AG08395 (cell line): ENCODE data around the gene LPAR3.
"Not testable (repeated sequence)": the region's sequence is repeated elsewhere in the genome, so short reads cannot be mapped to it uniquely, and the experiment has no call there.

Experiments used
- DNase-seq: peaks from one replicate; pipeline ENCODE4 v3.0.0; 2012; ENCODE audit warnings: mixed read lengths, low spot score

Gene LPAR3

GRCh38 chr1:84907095-84907827 is 14.3 kb upstream of the LPAR3 start:
- no peak for DNase-seq

GRCh38 chr1:84902727-84903126 is 9.7 kb upstream of the LPAR3 start:
- not testable (repeated sequence) for DNase-seq

- DNase-seq: no peak
Observed at GRCh38 chr1:84899969-84900368, 7.0 kb upstream of the LPAR3 start.

GRCh38 chr1:84896279-84896678 is 3.3 kb upstream of the LPAR3 start:
- DNase-seq: no peak

- DNase-seq: no peak
Observed at GRCh38 chr1:84890566-84890965, 2.4 kb downstream of the LPAR3 start.

GRCh38 chr1:84889437-84889836 is 3.6 kb downstream of the LPAR3 start:
- DNase-seq: no peak

GRCh38 chr1:84888753-84889152 is 4.3 kb downstream of the LPAR3 start:
- no peak for DNase-seq

GRCh38 chr1:84887261-84887934 is 5.6 kb downstream of the LPAR3 start:
- peak; percentile 79 for DNase-seq

- no peak for DNase-seq
Observed at GRCh38 chr1:84885469-84885868, 7.5 kb downstream of the LPAR3 start.

- DNase-seq: peak; percentile 35
Observed at GRCh38 chr1:84884671-84885389, 8.2 kb downstream of the LPAR3 start.

GRCh38 chr1:84883286-84883685 is 9.7 kb downstream of the LPAR3 start:
- DNase-seq: peak; percentile 53

GRCh38 chr1:84877592-84877991 is 15.4 kb downstream of the LPAR3 start:
- DNase-seq: no peak

GRCh38 chr1:84876353-84876752 is 16.7 kb downstream of the LPAR3 start:
- no peak for DNase-seq

- no peak for DNase-seq
Observed at GRCh38 chr1:84873366-84873765, 19.6 kb downstream of the LPAR3 start.

GRCh38 chr1:84872696-84873355 is 20.2 kb downstream of the LPAR3 start:
- DNase-seq: no peak

GRCh38 chr1:84871181-84871580 is 21.8 kb downstream of the LPAR3 start:
- DNase-seq: peak; percentile 24

GRCh38 chr1:84870591-84870990 is 22.4 kb downstream of the LPAR3 start:
- DNase-seq: no peak

GRCh38 chr1:84869720-84870119 is 23.3 kb downstream of the LPAR3 start:
- DNase-seq: peak; percentile 67

- no peak for DNase-seq
Observed at GRCh38 chr1:84862810-84863251, 30.2 kb downstream of the LPAR3 start.

- no peak for DNase-seq
Observed at GRCh38 chr1:84861988-84862644, 30.9 kb downstream of the LPAR3 start.

- no peak for DNase-seq
Observed at GRCh38 chr1:84861516-84861915, 31.5 kb downstream of the LPAR3 start.

GRCh38 chr1:84859866-84860265 is 33.1 kb downstream of the LPAR3 start:
- DNase-seq: no peak
